Fibroblast of skin of left biceps (primary cell): Measurements from ENCODE around the gene APOL6.
"Not testable (repeated sequence)": the region's sequence is repeated elsewhere in the genome, so short reads cannot be mapped to it uniquely, and the experiment has no call there.

Experiments
- DNase-seq, 2 experiments: peaks; one replicate each; pipeline ENCODE4 v3.0.0-alpha.2; 2013; ENCODE audit warnings: low read depth in 2 of 2

The APOL6 gene

DNA sequence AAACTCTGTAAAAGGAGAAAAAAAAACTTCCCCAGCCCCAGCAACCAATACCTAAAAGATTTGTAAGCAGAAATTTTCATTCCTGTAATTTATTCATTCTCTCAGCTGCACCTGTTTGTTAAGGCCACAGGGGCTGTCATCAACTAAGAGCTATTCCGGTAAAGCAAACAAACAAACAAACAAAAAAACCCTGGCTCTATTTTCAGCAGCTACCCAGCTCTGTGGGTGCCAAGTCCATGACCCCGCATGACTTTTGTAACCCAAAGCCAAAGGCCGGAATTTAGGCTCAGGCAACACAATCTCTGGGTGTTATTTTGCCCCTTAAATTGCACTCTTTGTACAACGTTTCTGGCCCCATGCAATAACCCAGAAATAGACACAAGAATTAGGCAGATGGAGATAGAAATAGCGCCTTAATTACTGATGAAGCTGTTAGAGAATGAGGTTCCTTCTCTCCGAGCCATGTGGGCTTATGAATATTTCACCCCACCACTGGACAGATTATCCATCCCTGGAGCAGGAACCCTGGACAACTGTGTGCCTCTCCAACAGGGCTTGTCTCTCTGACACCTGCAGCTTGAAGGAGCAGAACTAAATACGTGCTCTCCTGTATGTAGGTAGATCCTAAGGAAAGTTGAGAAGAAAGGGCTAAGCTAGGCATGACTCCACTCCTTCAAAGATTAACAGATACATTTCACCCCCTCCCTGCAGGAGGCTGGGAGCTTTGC is 29.4 kb downstream of the APOL6 start:
- no peak for DNase-seq

- DNase-seq, result no peak
Observed at GRCh38 chr22:35678836-35679235, 30.6 kb downstream of the APOL6 start.

GRCh38 chr22:35679492-35679891 is 31.2 kb downstream of the APOL6 start:
- not testable (repeated sequence) for DNase-seq

- DNase-seq, result no peak
Observed at GRCh38 chr22:35681454-35682052, 33.3 kb downstream of the APOL6 start.

DNA sequence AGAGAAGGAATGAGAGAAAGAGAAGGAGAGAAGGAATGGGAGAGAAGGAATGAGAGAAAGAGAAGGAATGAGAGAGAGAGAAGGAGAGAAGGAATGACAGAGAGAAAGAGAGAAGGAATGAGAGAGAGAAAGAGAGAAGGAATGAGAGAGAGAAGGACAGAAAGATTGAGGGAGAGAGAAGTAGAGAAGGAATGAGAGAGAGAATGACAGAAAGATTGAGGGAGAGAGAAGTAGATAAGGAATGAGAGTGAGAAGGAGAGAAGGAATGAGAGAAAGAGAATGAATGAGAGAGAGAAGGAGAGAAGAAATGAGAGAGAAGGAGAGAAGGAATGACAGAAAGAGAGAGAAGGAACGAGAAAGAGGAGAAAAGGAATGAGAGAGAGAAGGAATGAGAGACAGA is 35.3 kb downstream of the APOL6 start:
- DNase-seq, result no peak

GRCh38 chr22:35684270-35684700 is 36.0 kb downstream of the APOL6 start:
- peak in 1 of 2 experiments; percentile 14 for DNase-seq

- no peak for DNase-seq
Observed at GRCh38 chr22:35684732-35685131, 36.5 kb downstream of the APOL6 start.

DNA sequence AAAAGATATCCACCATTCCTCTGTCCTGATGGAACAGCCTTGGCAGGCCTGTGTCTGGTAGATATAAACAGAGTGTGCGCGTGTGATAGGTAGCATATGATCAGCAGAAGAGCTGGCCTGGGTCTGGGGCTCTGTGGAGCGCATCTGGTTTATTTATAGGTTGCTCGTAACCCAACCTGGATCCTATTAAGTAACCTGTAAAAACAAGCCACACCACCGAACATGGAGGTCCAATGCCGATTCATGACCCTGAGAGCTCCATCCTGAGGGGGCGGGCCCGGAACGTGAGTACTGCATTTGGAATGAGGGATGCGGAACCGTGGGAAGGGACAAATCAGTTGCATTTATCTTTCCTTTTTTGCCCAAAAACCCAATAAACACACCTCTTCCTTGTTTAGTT is 37.5 kb downstream of the APOL6 start:
- no peak for DNase-seq

- no peak for DNase-seq
Observed at GRCh38 chr22:35686298-35686697, 38.1 kb downstream of the APOL6 start.

- DNase-seq, result no peak
Observed at GRCh38 chr22:35687461-35687860, 39.2 kb downstream of the APOL6 start.

DNA sequence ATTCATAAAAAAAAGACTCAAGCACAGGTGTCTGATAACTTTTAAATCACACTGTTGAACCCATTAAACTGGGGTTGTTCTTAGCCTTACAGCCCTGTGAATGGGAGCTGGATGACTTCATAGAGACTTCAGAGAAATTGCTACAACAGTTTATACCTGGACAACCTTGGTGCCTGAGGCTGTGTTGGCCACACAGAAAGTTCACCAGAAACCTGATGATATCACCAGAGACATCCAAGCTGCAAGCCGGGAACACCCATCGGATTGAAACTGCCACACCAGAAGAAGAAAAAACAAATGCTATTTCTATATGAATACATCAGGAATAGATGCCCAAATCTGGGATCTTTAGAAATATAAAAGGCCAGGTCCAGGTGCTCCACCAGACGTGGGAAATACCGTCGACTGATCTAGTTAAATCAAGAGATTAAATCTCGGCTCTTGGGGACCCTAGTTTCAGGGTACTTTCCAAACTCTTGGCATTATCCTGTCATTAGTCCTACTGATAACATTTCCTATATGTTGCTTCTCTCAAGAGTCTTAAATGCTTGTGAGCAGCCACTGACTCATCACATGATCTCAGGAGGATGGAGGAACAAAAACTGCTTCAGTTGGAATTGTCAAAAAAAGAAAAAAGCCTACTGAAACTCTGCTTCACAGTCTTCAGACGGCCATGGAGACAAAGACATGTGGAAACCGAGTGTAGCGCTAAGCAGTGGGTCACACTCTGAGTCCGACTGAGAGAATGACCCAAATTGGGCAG is 40.8 kb downstream of the APOL6 start:
- DNase-seq, result no peak

- DNase-seq, result no peak
Observed at GRCh38 chr22:35690001-35690400, 41.8 kb downstream of the APOL6 start.

DNA sequence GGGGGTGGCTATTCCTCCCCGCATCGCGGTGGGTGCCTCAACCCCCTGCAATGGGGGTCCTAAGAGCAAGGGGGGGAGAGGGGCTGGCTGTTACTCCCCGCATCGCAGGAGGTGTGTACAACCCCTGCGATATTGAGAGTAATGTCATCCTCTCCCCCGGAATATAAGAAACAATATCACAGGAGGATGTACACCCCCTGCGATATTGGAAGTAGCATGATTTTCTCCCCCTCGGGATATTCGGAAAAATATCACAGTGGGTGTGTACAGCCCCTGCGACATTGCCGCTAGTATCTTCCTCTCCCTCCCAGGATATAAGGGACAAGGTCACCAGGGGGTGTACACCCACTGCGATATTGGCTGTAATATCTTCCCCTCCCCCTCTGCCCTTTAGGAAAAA is 47.0 kb downstream of the APOL6 start:
- no peak for DNase-seq

- DNase-seq, result no peak
Observed at GRCh38 chr22:35697142-35697541, 48.9 kb downstream of the APOL6 start.

DNA sequence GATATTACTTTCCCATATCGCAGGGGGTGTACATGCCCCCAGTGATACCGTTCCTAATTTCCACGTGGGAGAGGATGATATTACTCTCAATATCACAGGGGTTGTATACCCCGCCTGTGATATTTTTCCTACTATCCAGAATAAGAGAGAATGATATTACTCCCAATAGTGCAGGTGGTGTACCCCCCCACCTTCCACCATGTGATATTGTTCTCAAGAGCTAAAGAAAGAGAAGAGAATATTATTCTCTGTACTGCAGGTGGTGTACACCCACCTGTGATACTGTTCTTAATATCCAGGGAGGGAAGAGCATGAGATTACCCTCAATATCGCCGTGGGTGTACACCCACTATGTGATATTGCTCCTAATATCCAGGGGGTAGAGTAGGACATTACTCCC is 51.6 kb downstream of the APOL6 start:
- DNase-seq, result not testable (repeated sequence)

GRCh38 chr22:35703861-35704584 is 55.8 kb downstream of the APOL6 start:
- DNase-seq, result no peak

DNA sequence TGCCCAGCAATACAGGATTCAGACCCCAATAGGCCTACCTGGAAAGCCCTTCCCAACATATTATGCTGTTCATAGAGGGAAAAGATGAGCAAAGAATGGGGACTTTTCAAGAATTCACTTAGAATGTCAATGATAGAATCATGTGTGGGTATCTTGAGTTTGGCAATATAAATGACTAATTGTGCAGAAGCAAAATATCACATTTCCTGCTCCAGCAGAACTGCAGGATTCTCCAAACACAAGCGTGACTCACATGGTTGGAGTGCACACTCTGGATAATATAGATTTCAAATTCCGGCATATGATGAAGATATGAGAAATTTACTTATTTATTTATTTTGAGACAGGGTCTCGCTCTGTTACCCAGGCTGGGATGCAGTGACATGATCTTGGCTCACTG is 56.9 kb downstream of the APOL6 start:
- DNase-seq, result peak; percentile 67 to 73

- no peak for DNase-seq
Observed at GRCh38 chr22:35708453-35708852, 60.2 kb downstream of the APOL6 start.

GRCh38 chr22:35708917-35709316 is 60.7 kb downstream of the APOL6 start:
- no peak for DNase-seq

DNA sequence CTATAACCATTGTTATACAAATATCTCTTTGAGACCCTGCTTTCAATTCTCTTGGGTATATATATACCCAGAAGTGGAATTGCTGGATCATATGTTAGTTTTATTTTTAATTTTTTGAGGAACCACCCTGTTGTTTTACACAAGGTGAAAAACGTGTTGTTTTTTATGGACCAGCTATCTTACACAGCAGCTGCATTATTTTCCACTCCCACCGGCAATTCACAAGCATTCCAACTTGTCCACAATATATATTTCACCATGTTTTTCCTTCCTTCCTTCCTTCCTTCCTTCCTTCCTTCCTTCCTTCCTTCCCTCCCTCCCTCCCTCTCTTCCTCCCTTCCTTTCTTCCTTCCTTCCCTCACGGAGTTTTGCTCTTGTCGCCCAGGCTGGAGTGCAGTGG is 63.1 kb downstream of the APOL6 start:
- no peak for DNase-seq

DNA sequence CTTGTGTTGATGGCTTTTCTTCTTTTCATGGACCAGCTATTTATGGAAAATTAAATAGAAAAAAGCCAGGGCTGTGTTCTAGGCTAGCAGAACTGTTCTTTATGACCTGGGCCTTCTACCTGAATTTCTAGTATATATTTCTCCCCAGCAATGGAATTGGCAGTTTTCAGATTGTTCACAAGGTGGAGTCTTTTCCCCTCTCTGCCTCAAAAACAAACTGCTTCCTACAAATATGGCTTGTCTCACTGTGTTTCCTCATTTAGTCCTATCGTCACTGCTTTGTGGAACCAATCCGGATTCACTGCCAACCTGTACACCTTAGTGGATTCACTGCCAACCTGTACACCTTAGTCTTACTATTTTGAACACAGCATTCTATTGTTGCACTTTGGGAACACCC is 64.4 kb downstream of the APOL6 start:
- DNase-seq, result no peak

GRCh38 chr22:35717572-35717971 is 69.3 kb downstream of the APOL6 start, which contains the start of gene APOL5:
APOL5 (plus strand) TSS chr22:35717872; CDS start chr22:35717872, 0 bp downstream.
- DNase-seq, result no peak
